Aorta (tissue), 5 donors: Measurements from ENCODE around the gene PIK3C2B. TPM values are rescaled to one million over a fixed set of nuclear protein-coding genes. Genes with fewer than 3 reads are reported as not detected.

ENCODE experiments used
- ATAC-seq: fragments of 200-7000 bp; cut with Tn5 transposase; one replicate; pipeline ENCODE4 v1.9.1; 2022; ENCODE audit warnings: moderate library complexity; ENCODE audit not compliant: low FRiP score
- DNase-seq, 2 donors: peaks; one replicate each; pipeline ENCODE4 v3.0.0-alpha.2; 2020
- H3K27ac ChIP-seq, 2 donors: one replicate each; pipeline ENCODE4 v1.5.1; 2013; ENCODE audit warnings: low read length in 2 of 2, mild to moderate bottlenecking in 2 of 2, moderate library complexity in 2 of 2, control low read depth in 1 of 2, inconsistent platforms in 1 of 2, low read depth in 1 of 2
- H3K27me3 ChIP-seq, 2 donors: one replicate each; pipeline ENCODE4 v1.6.1; 2013; ENCODE audit warnings: control low read depth in 1 of 2, low read length in 1 of 2, mild to moderate bottlenecking in 1 of 2, moderate library complexity in 1 of 2; ENCODE audit not compliant: insufficient read depth in 2 of 2, control insufficient read depth in 1 of 2
- H3K36me3 ChIP-seq, 2 donors: one replicate each; pipeline ENCODE4 v1.6.1; 2013; ENCODE audit warnings: control low read depth in 1 of 2, low read length in 1 of 2, mild to moderate bottlenecking in 1 of 2; ENCODE audit not compliant: insufficient read depth in 2 of 2, control insufficient read depth in 1 of 2
- H3K4me1 ChIP-seq, 2 donors: one replicate each; pipeline ENCODE4 v1.6.1; 2013; ENCODE audit warnings: low read length in 2 of 2, control low read depth in 1 of 2, mild to moderate bottlenecking in 1 of 2, moderate library complexity in 1 of 2; ENCODE audit not compliant: insufficient read depth in 2 of 2, control insufficient read depth in 1 of 2
- H3K4me3 ChIP-seq, 2 donors: one replicate each; pipeline ENCODE4 v1.5.1; 2013; ENCODE audit warnings: low read length in 2 of 2, control low read depth in 1 of 2, mild to moderate bottlenecking in 1 of 2
- H3K9me3 ChIP-seq: one replicate; pipeline ENCODE4 v1.6.1; 2013; ENCODE audit warnings: mild to moderate bottlenecking, low read length; ENCODE audit not compliant: control insufficient read depth
- WGBS, 2 donors: extraction: QIAGEN DNeasy Blood & Tissue Kit; methylation state at CpG; one replicate each; pipeline ENCODE4 v1.1.7; 2013; 5-methylcytosine and 5-hydroxymethylcytosine counted together
- intact Hi-C, 2 donors: fragments of 100-400 bp; cut with DNase I; formaldehyde crosslinking; loops; one replicate each; pipeline versions ENCODE4 v1.14.2 to v1.15.0; 2022
- polyA plus RNA-seq, 2 donors: library from polyadenylated mRNA; stranded (reverse); fragments of 200-250 nt; gene quantifications; one replicate each; pipeline ENCODE4 v1.2.3, GENCODE V29; 2013
- total RNA-seq, 2 donors: library from RNA; stranded (reverse); fragmentation: NEBNext Ultra II Directional; extraction: Animal tissue kit (Norgen Biotek cat#: 25700); gene quantifications; one replicate each; pipeline ENCODE4 v1.2.1, GENCODE V29; 2021
- donor health status: healthy with polysubstance abuse.
- donor health status: Bipolar disorder and iron deficiency.
- donor health status: DM: no; HTN: no; CAD: no.
- donor health status: DM: no; HTN: no; CAD: no.
- donor health status: DM: yes; HTN: yes; CAD: no.

The PIK3C2B gene
- total and polyA plus RNA-seq, 4 donors = 9.3 to 87.5 (median 26.8) TPM

DNA sequence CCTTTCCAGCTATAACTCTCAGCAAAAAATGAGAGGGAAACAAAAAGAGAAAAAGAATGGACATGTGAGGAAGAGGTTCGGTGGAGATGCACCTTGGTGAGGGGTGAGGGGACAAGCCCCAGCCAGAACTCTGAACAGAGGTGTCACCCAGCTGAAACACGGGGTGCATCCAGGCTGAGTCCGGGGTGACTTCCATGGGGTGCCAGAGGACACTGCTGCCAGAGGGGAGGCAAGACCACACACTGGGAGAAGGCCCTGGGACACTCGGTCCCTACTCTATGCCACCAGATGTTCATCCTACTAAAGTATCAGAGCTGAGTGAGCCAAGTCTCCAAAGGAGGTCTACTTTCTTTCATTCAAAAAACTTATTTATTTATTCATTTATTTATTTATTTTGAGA is 46.9 kb downstream of the PIK3C2B start:
- DNase-seq = peak in 1 of 2 donors; percentile 55
- Histone ChIP-seq H3K9me3 (no peaks in the 10 kb centered on the region), H3K4me3 (no peak overlapping the region), H3K36me3 (no peaks in the 10 kb centered on the region), H3K27ac (no peak overlapping the region), H3K27me3 (no peaks in the 10 kb centered on the region), H3K4me1 (no peaks in the 10 kb centered on the region)
- no peak for ATAC-seq
- intact Hi-C loops = loop anchor here in 1 of 2 donors (2.0 kb wide), 2 partner anchors 17 to 47 kb away; partner anchors contain the start of gene PIK3C2B
- 52 to 54% methylated on average over 4 of the region's 4 CpGs for WGBS, 2 donors

DNA sequence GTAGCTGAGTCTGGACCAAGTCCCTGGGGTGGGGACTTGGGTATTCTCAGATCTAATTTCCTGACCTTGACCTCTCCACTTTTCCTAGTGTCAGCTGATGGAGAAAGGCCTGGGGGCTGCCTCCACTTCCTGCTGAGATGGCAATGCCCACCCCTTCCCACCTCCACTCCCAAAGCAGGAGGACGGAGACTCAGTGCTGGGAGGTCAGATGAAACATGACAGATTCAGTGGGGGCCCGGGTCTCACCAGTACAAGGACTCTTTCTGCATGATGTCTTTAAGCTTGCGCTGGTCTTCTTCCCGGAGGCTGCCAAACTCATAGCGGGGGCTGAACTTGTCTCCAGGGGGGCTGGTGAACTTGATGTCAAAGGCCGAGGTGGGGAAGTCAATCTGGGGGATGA is 47.4 kb downstream of the PIK3C2B start:
- ATAC-seq (no peak), DNase-seq (no peak)
- 65 to 71% methylated on average over 6 of the region's 6 CpGs for WGBS, 2 donors
- Histone ChIP-seq H3K27me3 (no peaks in the 10 kb centered on the region), H3K4me3 (no peak overlapping the region), H3K36me3 (no peaks in the 10 kb centered on the region), H3K9me3 (no peaks in the 10 kb centered on the region), H3K4me1 (no peaks in the 10 kb centered on the region), H3K27ac (no peak overlapping the region)
- intact Hi-C loops = loop anchor here in 1 of 2 donors (2.0 kb wide), 2 partner anchors 18 to 48 kb away; partner anchors contain the start of gene PIK3C2B

- DNase-seq (peak; percentile 82 to 88), ATAC-seq (peak; percentile 74)
- intact Hi-C loops = loop anchor here in 1 of 2 donors (1.0 to 2.0 kb wide), 3 partner anchors 18 to 57 kb away; partner anchors contain the start of gene PIK3C2B
- WGBS, 2 donors = 11 to 18% methylated on average over 11 of the region's 11 CpGs
- Histone ChIP-seq H3K27ac (no peak overlapping the region), H3K27me3 (no peaks in the 10 kb centered on the region), H3K4me1 (no peaks in the 10 kb centered on the region), H3K4me3 (no peak overlapping the region), H3K36me3 (no peaks in the 10 kb centered on the region), H3K9me3 (no peaks in the 10 kb centered on the region)
These were observed 48.0 kb downstream of the PIK3C2B start for GRCh38 chr1:204446413-204447111.

DNA sequence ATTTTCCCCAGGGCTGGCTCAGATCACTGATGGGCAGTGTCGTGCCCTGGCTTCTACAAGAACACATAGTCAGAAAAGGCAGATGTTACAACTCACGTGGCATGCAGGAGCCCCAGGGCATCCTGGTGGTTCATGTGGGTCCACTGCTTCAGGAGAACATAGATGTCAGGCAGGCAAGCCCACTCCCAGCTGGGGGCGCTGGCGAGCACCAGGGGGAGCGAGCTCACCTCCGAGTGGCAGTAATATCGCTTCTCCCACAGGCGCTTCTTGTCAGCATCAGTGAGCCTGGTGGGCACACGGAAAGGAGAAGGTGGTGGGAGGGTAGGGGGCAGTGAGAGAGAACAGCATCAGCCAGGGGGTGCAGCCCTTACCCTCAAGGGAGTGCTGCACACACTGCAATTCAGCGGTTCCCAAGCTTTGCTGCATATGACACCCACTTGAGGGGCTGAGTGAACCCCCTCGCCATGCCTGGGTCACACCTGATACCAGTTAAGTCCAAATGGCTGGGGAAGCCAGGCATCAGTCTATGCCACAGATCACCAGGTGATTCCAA is 48.7 kb downstream of the PIK3C2B start:
- H3K36me3 ChIP-seq = no peaks in the 10 kb centered on the region
- no peak for ATAC-seq

More for the DNA sequence above, 48.7 kb downstream of the PIK3C2B start:
- WGBS, 2 donors = 45 to 51% methylated on average over 11 of the region's 11 CpGs
- Histone ChIP-seq H3K27me3 (no peaks in the 10 kb centered on the region), H3K27ac (no peak overlapping the region), H3K9me3 (no peaks in the 10 kb centered on the region), H3K4me3 (no peak overlapping the region), H3K4me1 (no peaks in the 10 kb centered on the region)
- peak in 1 of 2 donors; percentile 79 for DNase-seq
- intact Hi-C loops = loop anchor here in 1 of 2 donors (1.0 to 2.0 kb wide), 3 partner anchors 19 to 57 kb away; partner anchors contain the start of gene PIK3C2B

Other genes with a start within 250 kb of the PIK3C2B start
- 10 to 100 TPM in 1 of 2 donors, 1 to 10 TPM in 1; 3.9 to 19.6 TPM for gene PLEKHA6, start 134.9 kb downstream of the PIK3C2B start, total RNA-seq
- 1 to 10 TPM in 1 of 2 donors, under 1 TPM in 1; 0.56 to 6.1 TPM for gene PLEKHA6, start 134.9 kb downstream of the PIK3C2B start, polyA plus RNA-seq
- gene PPP1R15B, start 83.0 kb downstream of the PIK3C2B start, total RNA-seq = 10 to 100 TPM; 39.3 to 59.9 TPM
- gene PPP1R15B, start 83.0 kb downstream of the PIK3C2B start, polyA plus RNA-seq = 10 to 100 TPM in 1 of 2 donors, 1 to 10 TPM in 1; 6.8 to 13.7 TPM
- gene MDM4, start 21.6 kb upstream of the PIK3C2B start, total RNA-seq = 100 to 1,000 TPM; 104 to 141 TPM
- 10 to 100 TPM in 1 of 2 donors, 1 to 10 TPM in 1; 4.8 to 11.0 TPM for gene MDM4, start 21.6 kb upstream of the PIK3C2B start, polyA plus RNA-seq
- 1 to 10 TPM; 1.3 to 6.8 TPM for gene LRRN2, start 190.9 kb upstream of the PIK3C2B start, total RNA-seq
- not detected for gene LRRN2, start 190.9 kb upstream of the PIK3C2B start, polyA plus RNA-seq